ENCODE measurements around the gene CARD11. TPM values are rescaled to one million over a fixed set of nuclear protein-coding genes. Genes with fewer than 3 reads are reported as not detected.

Gene CARD11
- total and polyA plus RNA-seq, 2 donors (not counting 1 experiment from before 2014, with no cell fraction given), result 129 to 135 TPM

DNA sequence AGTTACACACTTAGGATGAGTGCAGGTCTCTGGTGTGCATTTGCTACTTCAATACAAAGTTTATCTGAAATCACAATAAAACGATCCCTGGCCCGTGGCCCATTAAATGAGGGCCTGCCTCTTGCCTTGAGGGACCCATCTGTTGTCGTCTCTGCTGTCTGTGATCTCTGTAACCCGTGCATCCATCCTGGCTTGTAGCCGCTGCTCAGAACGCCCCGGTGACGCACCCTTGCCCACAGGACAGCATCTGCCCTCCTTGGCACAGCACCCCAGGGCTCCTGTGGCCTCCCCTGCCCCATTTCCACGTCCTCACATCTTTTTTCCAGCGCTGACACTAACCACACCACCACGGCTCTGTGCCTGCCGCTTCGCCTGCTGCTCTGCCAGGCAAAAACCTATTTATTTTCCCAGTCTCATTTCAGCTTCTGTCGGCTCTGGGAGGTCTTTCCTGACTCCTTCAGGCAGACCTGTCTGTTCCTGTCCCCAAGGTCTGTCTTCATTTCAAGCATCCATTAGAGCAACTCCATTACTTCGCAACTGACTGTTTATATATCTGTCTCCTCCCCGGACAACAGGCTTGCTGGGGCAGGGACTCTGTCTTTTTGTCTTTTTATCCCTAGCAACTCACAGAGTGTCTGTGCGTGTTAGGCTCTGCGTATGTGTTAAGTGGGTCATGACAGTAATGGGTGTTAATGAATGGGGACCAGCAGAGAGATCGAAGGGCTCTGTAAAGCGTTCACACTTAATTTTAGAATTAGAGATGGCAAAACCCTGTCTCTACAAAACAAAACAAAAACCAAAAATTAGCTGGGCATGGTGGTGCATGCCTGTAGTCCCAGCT, 16.4 kb downstream of the CARD11 start:
- Histone ChIP-seq H3K9ac (ENCODE audit: low read length) (no peak overlapping the region), H4K20me1 (ENCODE audit: control insufficient read depth, insufficient read depth, low read length, poor library complexity, severe bottlenecking) (peaks cover 73% of the 10 kb centered on the region), H3K36me3 (replicated peaks in 1 of 2; ENCODE audit: control extremely low read depth in 1 of 2, control insufficient read depth in 1 of 2, extremely low read depth in 1 of 2, insufficient read depth in 2 of 2, low read length in 1 of 2) (peaks cover 6 to 48% of the 10 kb centered on the region in 2 experiments), H2AFZ (ENCODE audit: insufficient read depth, low read depth, low read length, poor library complexity, severe bottlenecking) (no peak overlapping the region), H3K27ac (ENCODE audit: low read length in 2 of 2) (peak overlapping the region in 1 of 2 donors; percentile 55), H3K4me2 (replicated peaks; ENCODE audit: low read depth, low read length, poor library complexity, severe bottlenecking) (no peak overlapping the region), H3K4me1 (ENCODE audit: control insufficient read depth in 2 of 2, insufficient read depth in 2 of 2, low read length in 2 of 2) (peaks cover 3 to 17% of the 10 kb centered on the region in 2 donors), H3K27me3 (replicated peaks in 1 of 4; ENCODE audit: control extremely low read depth in 1 of 4, control insufficient read depth in 3 of 4, insufficient read depth in 4 of 4, low read length in 3 of 4) (no peaks in the 10 kb centered on the region), H3K4me3 (ENCODE audit: control extremely low read depth in 1 of 5, extremely low read depth in 1 of 5, insufficient read depth in 1 of 5, low read depth in 2 of 5, low read length in 4 of 5) (no peak overlapping the region), H3K79me2 (ENCODE audit: control insufficient read depth, insufficient read depth, low read length) (peaks cover 98% of the 10 kb centered on the region), H3K9me3 (ENCODE audit: control extremely low read depth in 1 of 3, control insufficient read depth in 2 of 3, insufficient read depth in 1 of 3, low read length in 2 of 3) (peaks cover 0 to 30% (median 9%) of the 10 kb centered on the region in 3 donors)
- H3K27me3 Mint-ChIP-seq, result no peaks in the 10 kb centered on the region
- no peak overlapping the region for H3K4me3 Mint-ChIP-seq
- ChIA-PET CTCF (no interaction called here), POLR2A (interaction anchor here (0.7 to 1.2 kb wide), 2 partner anchors 113 to 337 kb away, joined by 3 to 9 read pairs; no protein-coding TSS in a partner anchor)
- H3K4me1 Mint-ChIP-seq, result peaks cover 44% of the 10 kb centered on the region
- TF ChIP-seq CTCF (IDR thresholded peaks at IDR 0.05) (no peak), EZH2 (IDR thresholded peaks at IDR 0.05; ENCODE audit: borderline replicate concordance, insufficient read depth, low read depth, low read length, poor library complexity, severe bottlenecking) (no peak)
- DNase-seq, result no peak
- H3K9me3 Mint-ChIP-seq (ENCODE audit: insufficient read depth), result peaks cover 5% of the 10 kb centered on the region
- ATAC-seq (ENCODE audit: low read depth), result no peak
- intact Hi-C loops (cut with micrococcal nuclease), result no loop called here
- H3K27ac Mint-ChIP-seq, result peak overlapping the region; percentile 10
- 96% methylated on average over 14 of the region's 20 CpGs for WGBS (ENCODE audit: insufficient coverage)

GRCh38 chr7:3025616-3026015, 18.1 kb downstream of the CARD11 start:
- Histone ChIP-seq H3K4me3 (ENCODE audit: control extremely low read depth in 1 of 5, extremely low read depth in 1 of 5, insufficient read depth in 1 of 5, low read depth in 2 of 5, low read length in 4 of 5) (no peak overlapping the region), H3K27ac (ENCODE audit: low read length in 2 of 2) (no peak overlapping the region), H3K79me2 (ENCODE audit: control insufficient read depth, insufficient read depth, low read length) (peaks cover 98% of the 10 kb centered on the region), H3K36me3 (replicated peaks in 1 of 2; ENCODE audit: control extremely low read depth in 1 of 2, control insufficient read depth in 1 of 2, extremely low read depth in 1 of 2, insufficient read depth in 2 of 2, low read length in 1 of 2) (peaks cover 9 to 45% of the 10 kb centered on the region in 2 experiments), H3K9me3 (ENCODE audit: control extremely low read depth in 1 of 3, control insufficient read depth in 2 of 3, insufficient read depth in 1 of 3, low read length in 2 of 3) (peaks cover 5 to 27% (median 22%) of the 10 kb centered on the region in 3 donors), H4K20me1 (ENCODE audit: control insufficient read depth, insufficient read depth, low read length, poor library complexity, severe bottlenecking) (peaks cover 63% of the 10 kb centered on the region), H3K4me2 (replicated peaks; ENCODE audit: low read depth, low read length, poor library complexity, severe bottlenecking) (no peak overlapping the region), H2AFZ (ENCODE audit: insufficient read depth, low read depth, low read length, poor library complexity, severe bottlenecking) (no peak overlapping the region), H3K27me3 (replicated peaks in 1 of 4; ENCODE audit: control extremely low read depth in 1 of 4, control insufficient read depth in 3 of 4, insufficient read depth in 4 of 4, low read length in 3 of 4) (no peaks in the 10 kb centered on the region), H3K4me1 (ENCODE audit: control insufficient read depth in 2 of 2, insufficient read depth in 2 of 2, low read length in 2 of 2) (peaks cover 5 to 18% of the 10 kb centered on the region in 2 donors), H3K9ac (ENCODE audit: low read length) (no peak overlapping the region)
- no peak for DNase-seq
- ATAC-seq (ENCODE audit: low read depth), result no peak
- TF ChIP-seq EZH2 (IDR thresholded peaks at IDR 0.05; ENCODE audit: borderline replicate concordance, insufficient read depth, low read depth, low read length, poor library complexity, severe bottlenecking), result no peak
- no peak for TF ChIP-seq CTCF (IDR thresholded peaks at IDR 0.05)
- ChIA-PET CTCF (no interaction called here), POLR2A (no interaction called here)
- no CpG with 5 or more reads among the region's 3 CpGs for WGBS (ENCODE audit: insufficient coverage)
- no peak overlapping the region for H3K4me3 Mint-ChIP-seq
- H3K4me1 Mint-ChIP-seq, result peaks cover 43% of the 10 kb centered on the region
- peaks cover 13% of the 10 kb centered on the region for H3K9me3 Mint-ChIP-seq (ENCODE audit: insufficient read depth)
- intact Hi-C loops (cut with micrococcal nuclease), result no loop called here
- H3K27me3 Mint-ChIP-seq, result no peaks in the 10 kb centered on the region
- no peak overlapping the region for H3K27ac Mint-ChIP-seq
